OCI-LY7 (cell line): ENCODE measurements around the gene NQO2. TPM values are rescaled to one million over a fixed set of nuclear protein-coding genes. Genes with fewer than 3 reads are reported as not detected.
"Not testable (repeated sequence)": the region's sequence is repeated elsewhere in the genome, so short reads cannot be mapped to it uniquely, and the experiment has no call there.

ENCODE experiments used
- BruUV-seq: library from RNA; stranded (reverse); fragments of 400-500 nt; replicated peaks from 2 replicates; lab custom pipeline; 2021; lab: Mats Ljungman, UMichigan
- CTCF ChIA-PET: fragments of 300-600 bp; sonication (Branson Sonifier 250); formaldehyde crosslinking; loops from one replicate; lab custom pipeline; 2022; ENCODE audit warnings: antibody characterized with exemption; ENCODE audit not compliant: unreplicated experiment; lab: Charles Lee
- POLR2A ChIA-PET: fragments of 300-600 bp; sonication (Branson Sonifier 250); formaldehyde crosslinking; loops from one replicate; lab custom pipeline; 2022; ENCODE audit warnings: antibody characterized with exemption; lab: Charles Lee
- DNase-seq: peaks from one replicate; pipeline ENCODE4 v3.0.0-alpha.2; 2015; ENCODE audit warnings: low spot score
- H2AFZ ChIP-seq: fragments of 200-600 bp; sonication (generic), shearing (Covaris generic); 2 replicates; pipeline ENCODE4 v1.6.1; 2014; ENCODE audit warnings: mild to moderate bottlenecking, antibody characterized with exemption, low read length, moderate library complexity
- H3K27ac ChIP-seq: fragments of 200-600 bp; sonication (generic); 2 replicates; pipeline ENCODE4 v1.5.1; 2014; ENCODE audit warnings: mixed run types, low read depth, mild to moderate bottlenecking, moderate library complexity, low read length, inconsistent platforms; ENCODE audit not compliant: poor library complexity, severe bottlenecking
- H3K36me3 ChIP-seq: fragments of 200-600 bp; sonication (generic); 2 replicates; pipeline ENCODE4 v1.6.1; 2014; ENCODE audit warnings: mild to moderate bottlenecking, antibody characterized with exemption, low read length, moderate library complexity, mixed read lengths; ENCODE audit not compliant: insufficient read depth
- H3K4me1 ChIP-seq: fragments of 200-600 bp; sonication (generic); 2 replicates; pipeline ENCODE4 v1.5.1; 2014; ENCODE audit warnings: mild to moderate bottlenecking, low read length; ENCODE audit not compliant: insufficient read depth, poor library complexity, severe bottlenecking
- H3K4me2 ChIP-seq: fragments of 200-600 bp; sonication (generic); 2 replicates; pipeline ENCODE4 v1.6.1; 2014; ENCODE audit warnings: mild to moderate bottlenecking, low read length
- H3K4me3 ChIP-seq: fragments of 200-600 bp; sonication (generic); 2 replicates; pipeline ENCODE4 v1.5.1; 2014; ENCODE audit warnings: mild to moderate bottlenecking, low read depth, low read length; ENCODE audit not compliant: poor library complexity, severe bottlenecking
- H3K79me2 ChIP-seq: fragments of 200-600 bp; sonication (generic); 2 replicates; pipeline ENCODE4 v1.6.1; 2016; ENCODE audit warnings: low read depth, mild to moderate bottlenecking, low read length, moderate library complexity, mixed read lengths; ENCODE audit not compliant: insufficient read depth
- H3K9me2 ChIP-seq: fragments of 200-600 bp; sonication (generic); 2 replicates; pipeline ENCODE4 v1.6.1; 2016; ENCODE audit warnings: mild to moderate bottlenecking, low read length, mixed read lengths; ENCODE audit not compliant: insufficient read depth
- H3K9me3 ChIP-seq: fragments of 200-600 bp; sonication (generic); 2 replicates; pipeline ENCODE4 v1.6.1; 2014; ENCODE audit warnings: mild to moderate bottlenecking, mixed run types, low read length, mixed read lengths
- H4K20me1 ChIP-seq: fragments of 200-600 bp; sonication (generic); 2 replicates; pipeline ENCODE4 v1.6.1; 2014; ENCODE audit warnings: mild to moderate bottlenecking, antibody characterized with exemption, low read length, moderate library complexity, mixed read lengths; ENCODE audit not compliant: insufficient read depth
- CTCF ChIP-seq: fragments of 200-600 bp; sonication (generic); conservative IDR thresholded peaks from 2 replicates; pipeline ENCODE4 v1.5.1; 2014; ENCODE audit warnings: mild to moderate bottlenecking, antibody characterized with exemption, low read length, moderate library complexity, mixed read lengths
- EZH2phosphoT487 ChIP-seq: fragments of 200-600 bp; sonication (generic); IDR thresholded peaks from 2 replicates; pipeline ENCODE4 v1.6.1; 2018; ENCODE audit warnings: low read depth, borderline replicate concordance, mild to moderate bottlenecking, mixed run types, antibody characterized with exemption, low read length, moderate library complexity, mixed read lengths
- intact Hi-C: fragments of 100-400 bp; cut with micrococcal nuclease; formaldehyde crosslinking; loops from one replicate; pipeline ENCODE4 v1.10.0; 2022; ENCODE audit not compliant: unreplicated experiment
- total RNA-seq, 2 experiments: library from RNA; depleted of rRNA in 1 of 2; stranded (reverse); fragments of >200 nt in 1 of 2; shearing (Covaris generic) in 1 of 2; gene quantifications; 2 replicates each; pipeline ENCODE4 v1.2.3, GENCODE V29; 2014 to 2022

Gene NQO2
- total RNA-seq, 2 experiments from 2014 or later, result 8.4 to 9.9 TPM

- H3K27ac ChIP-seq, result no peak overlapping the region
- BruUV-seq, result no TSS peak
- H3K79me2 ChIP-seq, result no peaks in the 10 kb centered on the region
- no peaks in the 10 kb centered on the region for H3K9me2 ChIP-seq
- H2AFZ ChIP-seq, result peak overlapping the region; percentile 55; the same call in 1 of the 2 replicates
- POLR2A ChIA-PET, result interaction anchor here (0.6 to 1.9 kb wide), 10 partner anchors 9 to 1473 kb away, joined by 3 to 11 read pairs (median 3); no protein-coding TSS in a partner anchor
- CTCF ChIA-PET, result no interaction called here
- H3K4me3 ChIP-seq, result peak overlapping the region; percentile 1
- no peaks in the 10 kb centered on the region for H3K9me3 ChIP-seq
- H3K36me3 ChIP-seq, result no peaks in the 10 kb centered on the region
- H4K20me1 ChIP-seq, result no peaks in the 10 kb centered on the region
- TF ChIP-seq CTCF (no peak), EZH2phosphoT487 (no peak)
- DNase-seq, result peak; percentile 17
- intact Hi-C loops, result no loop called here
- peaks cover 23% of the 10 kb centered on the region for H3K4me1 ChIP-seq
- H3K4me2 ChIP-seq, result peak overlapping the region; percentile 56
Measured at GRCh38 chr6:3061501-3061941, 61.8 kb downstream of the NQO2 start.

GRCh38 chr6:3063340-3063732 is 63.6 kb downstream of the NQO2 start:
- H3K27ac ChIP-seq, DNase-seq, CTCF ChIA-PET, intact Hi-C loops, BruUV-seq, H3K9me3 ChIP-seq, H4K20me1 ChIP-seq, H3K79me2 ChIP-seq, H3K36me3 ChIP-seq, H3K9me2 ChIP-seq: not testable (repeated sequence)
- H3K4me1 ChIP-seq, result peaks cover 30% of the 10 kb centered on the region
- H2AFZ ChIP-seq, result peak overlapping the region; percentile 62; the same call in 1 of the 2 replicates
- peak overlapping the region; percentile 80 for H3K4me2 ChIP-seq
- peak overlapping the region; percentile 68 for H3K4me3 ChIP-seq
- POLR2A ChIA-PET, result interaction anchor here (1.0 kb wide), 1 partner anchor 62 kb away, joined by 3 read pairs; no protein-coding TSS in a partner anchor

- intact Hi-C loops, result no loop called here
Measured at GRCh38 chr6:3063733-3064700, 64.3 kb downstream of the NQO2 start.

More at GRCh38 chr6:3063733-3064700, 64.3 kb downstream of the NQO2 start:
- no peaks in the 10 kb centered on the region for H4K20me1 ChIP-seq
- H3K4me2 ChIP-seq, result peak overlapping the region; percentile 80
- DNase-seq, result peak; percentile 64
- ChIA-PET POLR2A (interaction anchor here (1.0 kb wide), 1 partner anchor 62 kb away, joined by 3 read pairs; no protein-coding TSS in a partner anchor), CTCF (no interaction called here)
- no peaks in the 10 kb centered on the region for H3K9me3 ChIP-seq
- H3K4me1 ChIP-seq, result peaks cover 30% of the 10 kb centered on the region
- H3K9me2 ChIP-seq, result no peaks in the 10 kb centered on the region
- BruUV-seq, result no TSS peak
- no peak overlapping the region for H3K27ac ChIP-seq
- peak overlapping the region; percentile 62; the same call in 1 of the 2 replicates for H2AFZ ChIP-seq
- H3K4me3 ChIP-seq, result peak overlapping the region; percentile 68
- TF ChIP-seq EZH2phosphoT487, result no peak
- no peak for TF ChIP-seq CTCF
- no peaks in the 10 kb centered on the region for H3K36me3 ChIP-seq
- H3K79me2 ChIP-seq, result peaks cover 9% of the 10 kb centered on the region; the same call in 1 of the 2 replicates
